Activated CD4-positive, CD25-positive, alpha-beta regulatory T cell treated with anti-CD3 and anti-CD28 coated beads, Interleukin-2, amount 50 U/mL, for 24 hours (primary cell): ENCODE results near the gene MYOF.
"Not testable (repeated sequence)": the region's sequence is repeated elsewhere in the genome, so short reads cannot be mapped to it uniquely, and the experiment has no call there.

Experiments
- ATAC-seq, 2 donors: fragments of 150-1000 bp; cut with Tn5 transposase; one replicate each; pipeline ENCODE4 v1.10.0; 2021; ENCODE audit warnings: mild to moderate bottlenecking in 1 of 2, moderate library complexity in 1 of 2

Gene MYOF

DNA sequence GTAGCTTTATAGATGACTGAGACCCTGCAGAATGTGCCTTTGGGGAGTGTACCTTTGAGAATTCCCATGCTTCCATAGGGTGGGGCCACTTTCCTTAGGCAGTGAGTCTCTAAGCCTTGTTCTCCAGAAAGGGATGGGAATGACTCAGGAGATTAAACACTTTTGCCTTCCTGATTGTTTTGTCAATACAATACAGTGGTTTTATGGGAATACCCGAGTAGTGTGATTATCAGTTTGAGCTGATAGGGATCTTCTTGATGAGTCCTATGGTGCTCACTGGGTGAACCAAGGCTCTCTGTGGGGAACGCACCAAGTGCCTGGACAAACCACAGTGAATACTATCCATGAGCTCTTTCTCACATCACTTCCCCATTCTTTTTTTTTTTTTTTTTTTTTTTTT lies 6.3 kb downstream of the MYOF start:
- ATAC-seq = no peak

DNA sequence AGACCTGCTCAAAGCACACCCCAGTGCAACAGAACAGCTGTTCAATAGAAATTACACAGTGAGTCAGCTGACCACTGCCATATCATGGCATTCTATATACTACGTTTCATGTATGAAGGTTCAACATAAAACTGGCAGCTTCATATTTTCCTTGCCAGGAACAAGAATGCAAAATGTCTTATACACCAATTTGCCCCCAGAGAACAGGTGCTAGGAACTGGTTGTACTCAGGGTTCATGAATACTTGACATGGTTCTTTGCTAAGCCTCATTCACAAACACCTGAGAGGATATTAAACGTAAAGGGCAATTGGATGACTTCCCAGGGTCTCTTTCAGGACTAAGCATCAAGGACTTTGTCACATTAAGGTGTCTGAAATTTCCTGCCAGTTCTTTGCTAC lies 6.9 kb downstream of the MYOF start:
- ATAC-seq = no peak

DNA sequence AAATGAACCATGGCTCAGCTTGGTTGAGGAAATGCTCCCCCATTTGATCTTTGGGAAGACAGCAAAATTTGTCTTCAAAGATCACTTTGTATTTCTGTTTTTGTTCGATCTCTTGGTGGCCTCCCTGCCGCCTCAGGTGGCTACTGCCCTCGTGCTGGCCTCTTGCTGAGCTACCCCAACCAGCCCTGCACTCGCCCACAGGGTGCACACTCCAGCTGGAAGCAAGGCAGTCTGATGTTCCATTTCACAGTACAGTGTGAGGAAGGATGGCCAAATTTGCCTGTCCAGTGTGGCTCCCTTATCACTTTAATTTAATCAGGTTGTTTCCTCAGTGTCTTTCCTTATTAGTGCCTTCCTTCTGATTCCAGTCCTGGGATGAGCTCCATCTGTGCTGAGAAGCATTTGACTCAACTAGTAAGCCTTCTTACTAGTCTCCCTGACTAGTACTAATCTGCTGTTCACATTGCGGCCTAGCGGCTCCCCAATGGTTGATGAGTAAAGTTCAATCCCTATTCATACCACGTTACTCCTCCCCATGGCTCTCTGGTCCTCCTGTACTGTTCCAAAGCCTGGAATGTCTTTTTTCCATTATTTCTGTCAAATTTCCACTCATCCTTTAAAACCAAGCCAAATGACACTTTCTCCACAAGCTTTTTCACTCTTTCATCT lies 8.2 kb downstream of the MYOF start:
- no peak for ATAC-seq

DNA sequence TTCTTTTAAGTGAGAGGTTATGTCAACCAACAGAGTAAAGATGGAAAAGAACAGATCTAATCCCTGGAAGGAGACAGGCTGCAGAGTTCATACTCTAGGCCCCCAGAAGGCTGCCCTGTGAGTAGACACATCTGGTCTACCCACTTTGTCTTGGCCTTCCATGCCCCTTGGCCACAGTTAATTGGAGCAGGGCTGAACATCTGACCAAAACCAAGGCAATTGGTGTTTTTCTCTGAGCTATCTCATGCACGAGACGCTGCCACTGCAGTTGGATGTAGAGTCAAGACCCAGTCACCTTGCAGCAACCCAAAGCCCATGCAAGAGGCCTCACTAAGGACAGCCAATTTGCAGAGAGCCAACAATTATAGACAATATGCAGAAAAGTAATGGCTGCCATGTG lies 9.0 kb downstream of the MYOF start:
- no peak for ATAC-seq

DNA sequence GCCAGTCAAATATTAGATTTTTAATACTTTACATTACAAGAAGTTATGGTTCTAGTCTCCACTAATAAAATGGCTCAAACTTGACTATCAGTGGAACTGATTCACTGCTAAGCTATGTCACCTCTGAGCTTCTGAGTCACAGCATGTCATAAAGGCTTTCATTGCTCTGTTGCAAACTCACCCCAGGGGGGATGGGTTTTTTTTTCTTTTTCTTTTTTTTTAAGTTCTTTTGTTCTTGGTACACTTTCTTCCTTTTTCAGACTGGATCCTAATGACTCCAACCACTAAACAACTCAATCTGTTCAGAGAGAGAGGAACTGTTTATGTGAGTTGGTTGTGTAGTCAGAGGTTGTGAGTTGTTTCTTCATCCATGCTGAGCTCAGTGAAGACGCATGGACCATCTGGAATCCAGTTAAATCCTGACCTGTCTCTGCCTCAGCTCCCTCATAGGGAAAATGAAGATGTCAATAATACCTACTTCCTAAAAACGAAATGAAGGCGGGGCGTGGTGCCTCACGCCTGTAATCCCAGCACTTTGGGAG lies 11.0 kb downstream of the MYOF start:
- ATAC-seq = peak; percentile 90

DNA sequence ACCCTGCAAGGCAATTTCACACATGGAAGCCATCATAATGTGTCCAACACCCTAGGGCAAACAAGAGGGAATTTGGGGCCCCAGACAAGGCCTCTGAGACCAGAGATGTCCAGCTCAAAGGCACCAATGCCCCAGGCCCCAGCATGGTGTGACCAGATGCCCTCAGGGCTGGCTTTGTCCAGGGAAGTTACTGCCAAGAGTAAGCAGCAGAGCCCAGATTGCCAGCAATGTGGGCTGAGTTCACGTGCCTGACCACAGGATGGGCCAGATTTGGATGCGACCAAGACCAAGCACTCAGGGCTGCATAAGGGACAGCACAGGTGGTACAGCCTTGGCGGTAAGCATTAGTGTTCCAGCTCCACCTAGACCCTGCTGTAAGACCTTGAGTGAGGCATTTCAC lies 12.7 kb downstream of the MYOF start:
- ATAC-seq = no peak

DNA sequence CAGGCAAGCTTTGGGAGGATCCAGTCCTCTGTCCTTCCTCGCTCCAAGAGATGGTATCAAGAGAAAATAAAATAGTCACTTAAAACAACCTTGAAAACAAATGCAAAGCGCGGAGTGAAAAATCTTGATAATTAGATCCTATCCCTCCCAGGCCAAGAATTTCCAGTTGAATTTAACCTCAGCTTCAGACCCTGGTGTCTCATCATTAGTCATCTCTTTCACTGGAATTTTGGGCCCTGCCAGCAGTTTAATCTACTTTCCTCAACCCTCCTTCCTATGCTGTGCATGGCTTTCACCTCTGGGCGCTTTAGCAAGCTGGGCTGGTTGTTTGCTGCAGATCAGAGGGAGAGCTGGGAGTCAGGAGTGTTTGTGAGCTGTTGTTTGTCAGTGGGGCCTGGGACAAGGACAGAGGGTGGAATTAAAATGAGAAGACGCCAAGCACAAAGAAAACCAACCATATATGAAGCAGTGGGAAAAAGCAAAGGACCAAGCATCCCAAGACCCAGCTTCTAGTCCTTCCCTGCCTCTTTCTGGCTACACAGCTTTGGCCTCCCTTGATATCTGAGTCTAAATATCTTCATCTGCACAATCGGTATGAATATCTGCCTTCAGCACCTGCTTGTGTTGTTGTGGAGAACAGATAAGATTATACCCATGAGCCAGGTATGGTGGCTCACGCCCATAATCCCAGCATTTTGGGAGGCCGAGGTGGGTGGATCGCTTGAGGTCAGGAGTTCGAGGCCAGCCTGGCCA lies 13.5 kb downstream of the MYOF start:
- ATAC-seq = no peak

DNA sequence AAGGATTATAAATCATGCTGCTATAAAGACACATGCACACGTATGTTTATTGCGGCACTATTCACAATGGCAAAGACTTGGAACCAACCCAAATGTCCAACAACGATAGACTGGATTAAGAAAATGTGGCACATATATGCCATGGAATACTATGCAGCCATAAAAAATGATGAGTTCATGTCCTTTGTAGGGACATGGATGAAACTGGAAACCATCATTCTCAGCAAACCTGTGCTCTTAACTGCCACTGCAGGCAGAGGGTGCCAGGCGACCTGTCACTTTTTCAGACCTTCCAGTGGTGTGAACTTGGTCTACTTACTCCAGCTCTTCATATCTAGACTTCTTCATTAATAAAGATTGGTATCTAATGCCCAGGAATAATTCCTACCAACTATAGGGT lies 14.5 kb downstream of the MYOF start:
- not testable (repeated sequence) for ATAC-seq

DNA sequence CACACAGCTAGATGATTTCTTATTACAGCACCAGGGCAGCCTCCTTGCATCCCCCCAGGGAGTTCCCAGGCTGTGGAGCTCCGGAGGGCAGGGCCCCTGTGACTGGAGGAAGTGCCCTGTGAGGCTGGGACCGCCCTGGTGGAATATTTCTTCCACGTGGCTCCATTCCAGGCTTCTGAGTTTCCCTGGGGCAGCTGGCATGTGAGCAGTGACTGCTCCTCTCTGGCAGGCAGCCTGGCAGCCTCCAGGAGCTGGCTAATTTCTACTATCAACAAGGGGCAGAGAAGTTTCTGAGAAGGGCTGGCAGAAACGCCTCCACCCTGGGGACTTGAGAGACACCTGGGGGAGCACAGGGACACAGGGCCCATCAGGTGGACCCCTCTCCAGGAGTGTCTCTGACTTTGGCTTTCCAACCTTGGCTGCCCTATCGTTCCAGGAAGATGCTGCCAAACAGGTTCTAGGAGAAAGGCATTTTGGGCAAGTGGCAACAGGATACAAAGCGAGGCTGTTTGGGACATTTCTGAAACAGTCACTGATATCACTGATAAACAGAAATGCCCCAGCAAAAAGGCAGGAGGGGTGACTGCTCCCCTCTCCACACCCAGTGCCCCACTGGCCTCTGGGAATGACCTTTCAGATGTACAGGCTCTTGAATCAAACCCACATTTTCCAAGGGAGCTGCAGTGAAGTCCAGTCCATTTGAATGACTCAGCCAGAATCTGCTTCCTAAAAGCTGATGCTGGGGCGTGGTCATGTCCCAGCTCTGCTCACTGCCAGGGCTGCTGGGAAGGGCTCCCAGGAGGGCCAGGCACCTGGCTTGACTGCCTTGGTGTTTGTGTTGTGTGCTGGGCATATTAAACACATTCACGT lies 16.1 kb downstream of the MYOF start:
- no peak for ATAC-seq

DNA sequence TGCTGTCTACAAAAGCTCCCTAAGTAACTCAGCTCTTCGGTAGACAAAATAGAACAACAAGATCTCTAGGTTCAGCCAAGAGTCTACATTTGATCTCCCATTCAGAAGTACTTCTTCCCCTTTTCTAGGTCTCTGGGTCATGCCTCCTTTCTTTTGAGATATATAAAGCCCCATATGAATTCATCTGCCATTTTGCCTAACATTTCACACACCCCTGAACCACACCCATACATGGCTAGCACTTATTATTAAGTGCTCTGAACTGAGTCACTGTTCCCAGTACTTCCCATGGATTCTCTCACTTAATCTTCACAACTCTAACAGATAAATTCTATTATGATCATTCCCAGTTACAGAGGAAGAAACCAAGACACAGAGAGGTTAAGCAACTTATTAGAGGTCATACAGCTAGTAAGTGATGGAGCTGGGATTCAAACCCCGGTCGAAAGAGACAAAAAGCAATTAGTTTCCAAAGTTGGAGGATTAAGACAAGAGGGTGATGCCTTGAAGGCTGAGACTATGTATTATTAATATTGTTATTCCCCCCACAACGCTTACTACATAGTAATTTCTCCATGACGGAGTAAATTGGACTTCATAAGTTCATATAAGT lies 17.3 kb downstream of the MYOF start:
- ATAC-seq = no peak

DNA sequence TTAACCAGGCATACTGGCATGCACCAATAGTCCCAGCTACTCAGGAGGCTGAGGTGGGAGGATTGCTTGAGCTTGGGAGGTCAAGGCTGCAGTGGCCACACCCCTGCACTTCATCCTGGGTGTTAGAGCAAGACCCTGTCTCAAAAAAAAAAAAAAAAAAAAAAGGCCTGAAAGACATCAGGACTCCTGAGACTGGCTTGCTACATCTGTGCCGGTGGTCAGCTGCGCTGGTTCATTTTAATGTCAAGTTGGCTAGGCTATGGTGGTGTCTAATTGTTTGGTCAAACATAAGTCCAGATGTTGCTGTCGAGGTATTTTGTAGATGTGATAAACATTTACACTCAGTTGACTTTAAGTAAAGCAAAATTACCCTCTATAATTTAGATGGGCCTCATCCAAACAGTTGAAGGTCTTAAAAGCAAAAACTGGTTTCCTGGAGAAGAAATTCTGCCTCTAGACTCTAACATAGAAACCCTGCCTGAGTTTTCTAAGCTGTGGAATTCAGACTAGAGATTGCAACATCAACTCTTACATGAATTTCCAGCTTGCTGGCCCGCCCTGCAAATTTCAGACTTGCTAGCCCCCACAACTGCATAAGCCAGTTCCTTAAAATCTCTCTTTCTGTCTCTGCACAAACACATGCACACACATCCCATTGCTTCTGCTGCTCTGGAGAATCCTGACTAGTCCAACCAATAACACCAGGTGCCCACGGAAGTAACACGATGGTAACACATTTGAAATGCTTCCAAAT lies 18.2 kb downstream of the MYOF start:
- ATAC-seq = no peak

DNA sequence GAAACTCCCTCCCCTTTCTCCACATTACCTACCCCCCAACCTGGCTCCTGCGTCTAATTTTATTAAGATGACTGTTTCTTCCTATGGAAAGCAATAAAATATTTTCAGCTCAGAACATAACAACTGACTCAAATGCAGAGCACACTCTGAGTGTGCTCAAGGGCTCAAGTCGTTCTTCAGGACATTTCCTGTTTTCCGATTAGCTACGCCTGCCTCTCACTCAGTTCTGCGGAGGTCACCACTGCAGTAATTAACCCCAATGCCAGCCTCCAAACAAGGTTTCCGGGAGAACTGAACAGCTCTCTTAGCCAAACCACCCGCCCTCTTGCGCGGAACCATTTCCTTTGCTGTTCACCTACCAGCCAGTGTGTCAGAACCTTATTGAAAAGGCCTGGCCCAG lies 19.3 kb downstream of the MYOF start:
- ATAC-seq = peak; percentile 90 to 92

DNA sequence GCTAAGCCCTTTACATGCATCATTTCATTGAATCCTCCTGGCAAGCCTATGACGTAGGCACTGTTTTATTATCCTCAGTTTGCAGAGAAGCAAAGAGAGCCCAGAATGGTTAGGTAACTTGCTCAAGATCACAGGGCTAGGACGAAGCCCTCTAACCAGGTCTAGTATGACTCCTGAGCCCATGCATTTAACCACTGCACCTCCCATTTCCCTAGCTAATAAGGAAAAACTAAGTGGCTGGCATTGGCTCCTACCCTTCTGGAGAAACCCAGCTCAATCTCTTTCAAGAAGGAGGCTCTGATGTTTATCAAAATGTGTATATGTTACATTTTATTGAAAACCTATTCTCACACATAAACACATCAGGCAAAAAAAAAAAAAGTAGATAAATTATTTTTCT lies 19.8 kb downstream of the MYOF start:
- ATAC-seq = no peak

DNA sequence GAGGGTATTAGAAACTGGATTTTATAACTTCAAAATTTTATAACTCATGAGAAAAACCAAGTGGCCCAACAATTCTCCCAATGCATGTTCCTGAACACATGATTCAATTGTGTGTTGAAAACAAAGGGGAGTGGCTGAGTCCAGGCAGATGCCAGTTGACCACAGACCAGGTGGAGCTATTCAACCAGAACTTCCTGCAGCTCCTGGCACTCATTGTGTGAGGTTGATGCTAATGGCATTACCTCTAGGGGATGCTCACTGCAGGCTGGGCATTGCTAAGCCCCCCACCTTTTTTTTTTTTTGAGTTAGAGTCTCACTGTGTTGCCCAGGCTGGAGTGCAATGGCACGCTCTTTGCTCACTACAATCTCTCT lies 20.3 kb downstream of the MYOF start:
- ATAC-seq = no peak

DNA sequence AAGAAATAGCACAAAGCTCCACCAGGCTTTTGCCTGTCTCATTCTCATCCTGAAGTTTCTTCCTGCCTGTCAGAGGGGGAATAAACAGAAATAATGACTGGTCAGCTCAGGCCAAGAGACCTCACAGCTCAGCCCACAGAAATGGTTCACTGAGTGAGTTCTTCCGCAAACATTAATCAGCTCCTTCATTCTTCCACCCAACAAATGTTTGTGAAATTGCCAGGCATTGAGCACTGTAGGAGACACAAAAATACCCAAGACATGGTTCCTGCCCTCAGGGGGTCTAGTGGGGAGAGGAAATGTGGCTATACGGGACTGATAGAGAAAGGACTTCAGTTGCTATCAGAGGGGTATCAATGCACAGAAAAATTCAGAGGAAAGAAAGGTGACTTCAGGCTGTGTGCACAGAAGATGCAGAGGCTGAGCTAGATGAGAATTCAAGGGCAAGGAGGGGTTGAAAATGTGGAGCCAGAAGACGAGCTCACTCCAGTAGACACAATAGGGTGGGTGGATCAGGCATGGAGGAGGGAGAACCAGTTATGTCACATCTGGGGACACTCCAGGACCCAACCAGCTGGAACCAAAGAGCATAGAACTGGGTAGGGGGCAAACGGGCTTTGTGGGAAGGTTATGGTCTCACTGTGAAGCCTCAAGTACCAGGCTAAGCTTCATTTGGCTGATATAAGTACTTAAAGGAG lies 20.9 kb downstream of the MYOF start:
- ATAC-seq = no peak

DNA sequence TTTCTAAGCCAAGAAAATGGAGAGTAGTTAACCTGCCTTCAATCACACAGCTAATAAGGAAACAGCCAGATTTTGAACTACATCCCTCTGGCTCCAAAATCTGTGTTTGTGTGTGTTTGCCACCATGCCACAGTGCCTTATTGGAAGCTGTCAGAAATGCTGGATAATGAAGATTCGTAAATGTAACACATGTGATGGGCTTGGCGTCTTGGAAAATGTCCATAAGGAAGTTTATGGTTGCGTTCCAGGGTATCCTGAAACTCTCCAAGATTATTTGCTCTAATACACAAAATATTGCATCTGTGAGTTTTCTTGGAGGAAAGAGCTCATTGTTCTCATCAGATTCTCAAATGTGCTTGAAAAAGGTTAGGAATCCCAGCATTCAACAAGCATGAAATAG lies 22.7 kb downstream of the MYOF start:
- ATAC-seq = no peak

DNA sequence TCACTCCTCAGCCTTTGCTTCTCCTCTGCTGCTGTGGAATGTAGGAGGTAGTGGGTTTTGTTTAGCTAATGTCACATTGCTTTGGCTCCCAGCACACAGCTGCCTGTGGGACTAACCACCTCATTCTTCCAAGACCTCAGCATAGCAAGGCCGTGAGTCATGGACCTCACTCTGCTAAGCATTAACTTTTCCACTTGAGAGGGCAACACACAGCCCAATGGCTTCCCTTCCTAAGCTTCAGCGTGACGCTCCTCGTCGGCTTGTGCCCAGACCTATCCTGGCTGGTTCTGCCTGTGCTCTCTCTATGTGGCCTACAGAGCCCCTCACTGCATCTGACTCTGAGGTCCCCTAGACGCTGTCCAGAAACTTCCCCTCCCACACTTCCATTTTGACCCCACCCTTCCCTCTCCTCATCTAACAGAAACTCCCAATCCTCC lies 23.3 kb downstream of the MYOF start:
- ATAC-seq = no peak

DNA sequence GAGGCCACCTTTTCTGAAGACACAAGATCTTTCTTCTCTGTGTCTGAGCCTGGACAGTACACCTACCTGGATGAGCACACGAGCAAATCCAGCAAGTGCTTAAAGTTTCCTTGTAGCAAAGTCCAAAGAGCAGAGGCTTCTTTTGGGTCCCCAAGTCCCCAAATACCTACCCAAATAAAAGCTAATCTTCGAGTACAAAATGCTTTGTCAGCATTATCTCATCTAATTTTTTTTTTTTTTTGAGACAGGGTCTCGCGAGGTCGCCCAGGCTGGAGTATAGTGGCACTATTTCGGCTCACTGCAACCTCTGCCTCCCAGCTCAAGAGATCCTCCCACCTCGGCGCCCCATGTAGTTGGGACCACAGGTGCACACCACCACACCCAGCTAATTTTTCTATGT lies 24.6 kb downstream of the MYOF start:
- ATAC-seq = no peak

DNA sequence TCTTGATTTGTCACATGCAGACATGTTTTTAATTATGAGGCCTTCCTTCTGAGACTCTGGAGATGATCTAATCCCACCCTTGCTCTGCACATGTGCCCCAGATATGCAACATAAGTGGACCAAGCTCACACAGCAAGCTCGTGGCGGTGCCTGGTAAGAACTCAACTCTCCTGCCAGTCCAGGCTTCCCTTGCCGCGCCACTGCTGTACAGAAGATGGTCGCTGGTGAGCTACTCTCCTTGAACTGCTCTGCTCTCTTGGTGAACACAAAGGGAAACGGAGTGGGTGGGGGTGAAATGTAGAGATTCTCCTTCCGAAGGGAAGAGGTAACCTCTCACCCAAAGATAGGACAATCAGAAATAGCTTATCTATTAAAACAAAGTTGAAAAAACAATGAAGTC lies 25.7 kb downstream of the MYOF start:
- no peak for ATAC-seq

DNA sequence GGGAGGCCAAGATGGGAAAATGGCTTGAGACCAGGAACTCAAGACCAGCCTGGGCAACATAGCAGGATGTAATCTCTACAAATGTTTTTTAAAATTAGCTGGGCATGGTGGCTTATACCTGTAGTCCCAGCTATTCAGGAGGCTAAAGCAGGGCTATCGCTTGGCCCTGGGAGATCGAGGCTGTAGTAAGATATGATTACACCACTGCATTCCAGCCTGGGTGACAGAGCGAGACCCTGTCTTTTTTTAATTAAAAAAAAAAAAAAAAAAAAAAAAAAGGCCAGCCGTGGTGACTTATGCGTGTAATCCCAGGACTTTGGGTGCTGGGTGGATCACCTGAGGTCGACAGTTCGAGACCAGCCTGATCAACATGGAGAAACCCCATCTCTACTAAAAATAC lies 27.4 kb downstream of the MYOF start:
- ATAC-seq = no peak

DNA sequence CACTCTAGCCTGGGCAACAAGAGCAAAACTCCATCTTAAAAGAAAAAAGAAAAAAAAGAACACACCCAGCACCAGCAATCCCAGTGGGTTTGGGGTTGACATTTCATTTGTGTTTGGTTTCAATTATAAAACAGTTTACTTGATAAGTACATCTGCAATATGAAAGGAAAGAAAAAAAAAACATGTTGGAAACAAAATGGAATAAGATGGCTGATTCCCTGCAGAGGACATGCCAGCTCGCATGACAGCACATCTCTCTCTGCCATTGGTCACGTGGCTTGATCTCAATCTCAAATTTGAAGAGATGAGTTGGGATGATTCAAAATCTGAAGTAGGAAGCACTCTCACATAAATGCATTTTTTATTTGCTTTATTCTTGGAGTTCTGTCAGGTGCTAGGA lies 28.0 kb downstream of the MYOF start:
- ATAC-seq = no peak

DNA sequence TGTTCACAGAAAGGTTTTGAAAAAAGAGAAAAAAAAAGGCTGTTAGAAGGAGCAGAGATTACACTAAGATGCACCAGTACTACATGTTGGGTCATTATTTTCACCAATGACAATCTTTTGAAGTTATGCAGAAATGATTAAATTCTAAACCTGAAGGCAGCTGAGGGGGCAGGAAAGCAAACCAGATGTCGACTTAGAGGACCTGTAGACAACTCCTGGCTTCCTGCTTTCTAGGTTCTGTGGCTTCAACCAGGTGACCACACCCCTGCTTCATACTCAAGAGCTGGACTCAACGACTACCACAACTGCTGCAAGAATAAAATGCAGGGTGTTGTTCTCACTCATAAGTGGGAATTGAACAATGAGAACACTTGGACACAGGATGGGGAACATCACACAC lies 30.0 kb downstream of the MYOF start:
- ATAC-seq = peak in 1 of 2 donors; percentile 30
